ENCODE results near the gene DOCK6. TPM values are rescaled to one million over a fixed set of nuclear protein-coding genes. Genes with fewer than 3 reads are reported as not detected.
"Not testable (repeated sequence)": the region's sequence is repeated elsewhere in the genome, so short reads cannot be mapped to it uniquely, and the experiment has no call there.

DOCK6 gene
- total RNA-seq, 1 donor from 2014 or later, result 35.1 TPM

- intact Hi-C loops (cut with DNase I), result no loop called here
- ATAC-seq (no peak), DNase-seq (ENCODE audit: missing footprints) (no peak)
These were observed 70.4 kb downstream of the DOCK6 start for GRCh38 chr19:11191934-11192333.

GRCh38 chr19:11191273-11191755 lies 71.0 kb downstream of the DOCK6 start:
- ATAC-seq (peak; percentile 81), DNase-seq (ENCODE audit: missing footprints) (peak; percentile 86)
- intact Hi-C loops (cut with DNase I), result no loop called here

GRCh38 chr19:11190501-11190900 lies 71.8 kb downstream of the DOCK6 start:
- intact Hi-C loops (cut with DNase I), result no loop called here
- ATAC-seq (no peak), DNase-seq (ENCODE audit: missing footprints) (no peak)

GRCh38 chr19:11187441-11187840 lies 74.9 kb downstream of the DOCK6 start:
- ATAC-seq (no peak), DNase-seq (ENCODE audit: missing footprints) (no peak)
- intact Hi-C loops (cut with DNase I), result no loop called here

- ATAC-seq (no peak), DNase-seq (ENCODE audit: missing footprints) (no peak)
- intact Hi-C loops (cut with DNase I), result no loop called here
These were observed 79.3 kb downstream of the DOCK6 start for GRCh38 chr19:11182994-11183393.

GRCh38 chr19:11181488-11181887 lies 80.8 kb downstream of the DOCK6 start:
- intact Hi-C loops (cut with DNase I), result no loop called here
- DNase-seq (ENCODE audit: missing footprints) (no peak), ATAC-seq (no peak)

- DNase-seq (ENCODE audit: missing footprints); intact Hi-C loops (cut with DNase I): not testable (repeated sequence)
- ATAC-seq, result peak; percentile 38
These were observed 81.3 kb downstream of the DOCK6 start for GRCh38 chr19:11180975-11181374.

GRCh38 chr19:11180346-11180745 lies 82.0 kb downstream of the DOCK6 start:
- ATAC-seq (peak; percentile 47), DNase-seq (ENCODE audit: missing footprints) (no peak)
- intact Hi-C loops (cut with DNase I), result no loop called here

- DNase-seq (ENCODE audit: missing footprints), result no peak
- ATAC-seq, result peak; percentile 11
- intact Hi-C loops (cut with DNase I), result no loop called here
These were observed 82.5 kb downstream of the DOCK6 start for GRCh38 chr19:11179716-11180297.

GRCh38 chr19:11179145-11179465 lies 83.2 kb downstream of the DOCK6 start:
- intact Hi-C loops (cut with DNase I); DNase-seq (ENCODE audit: missing footprints); ATAC-seq: not testable (repeated sequence)

GRCh38 chr19:11177592-11177991 lies 84.7 kb downstream of the DOCK6 start:
- no peak for ATAC-seq
- DNase-seq (ENCODE audit: missing footprints), result no peak
- intact Hi-C loops (cut with DNase I), result no loop called here

GRCh38 chr19:11176466-11177193 lies 85.7 kb downstream of the DOCK6 start:
- ATAC-seq (no peak), DNase-seq (ENCODE audit: missing footprints) (no peak)
- intact Hi-C loops (cut with DNase I), result no loop called here

GRCh38 chr19:11175920-11176319 lies 86.4 kb downstream of the DOCK6 start:
- ATAC-seq (no peak), DNase-seq (ENCODE audit: missing footprints) (no peak)
- intact Hi-C loops (cut with DNase I), result no loop called here

- no peak for ATAC-seq
- intact Hi-C loops (cut with DNase I), result no loop called here
- peak; percentile 20 for DNase-seq (ENCODE audit: missing footprints)
These were observed 88.0 kb downstream of the DOCK6 start for GRCh38 chr19:11174336-11174735.

- intact Hi-C loops (cut with DNase I), result no loop called here
- DNase-seq (ENCODE audit: missing footprints) (no peak), ATAC-seq (no peak)
These were observed 88.7 kb downstream of the DOCK6 start for GRCh38 chr19:11173516-11174155.

GRCh38 chr19:11172576-11172975 lies 89.7 kb downstream of the DOCK6 start:
- intact Hi-C loops (cut with DNase I), result no loop called here
- DNase-seq (ENCODE audit: missing footprints), result no peak
- no peak for ATAC-seq

GRCh38 chr19:11171144-11171543 lies 91.2 kb downstream of the DOCK6 start:
- intact Hi-C loops (cut with DNase I), result no loop called here
- ATAC-seq (no peak), DNase-seq (ENCODE audit: missing footprints) (no peak)

- intact Hi-C loops (cut with DNase I), result no loop called here
- ATAC-seq (no peak), DNase-seq (ENCODE audit: missing footprints) (no peak)
These were observed 92.2 kb downstream of the DOCK6 start for GRCh38 chr19:11169896-11170678.

- intact Hi-C loops (cut with DNase I), result no loop called here
- no peak for DNase-seq (ENCODE audit: missing footprints)
- ATAC-seq, result no peak
These were observed 93.8 kb downstream of the DOCK6 start for GRCh38 chr19:11168568-11168967.
